ENCODE data around the gene MICALL2.

DNA sequence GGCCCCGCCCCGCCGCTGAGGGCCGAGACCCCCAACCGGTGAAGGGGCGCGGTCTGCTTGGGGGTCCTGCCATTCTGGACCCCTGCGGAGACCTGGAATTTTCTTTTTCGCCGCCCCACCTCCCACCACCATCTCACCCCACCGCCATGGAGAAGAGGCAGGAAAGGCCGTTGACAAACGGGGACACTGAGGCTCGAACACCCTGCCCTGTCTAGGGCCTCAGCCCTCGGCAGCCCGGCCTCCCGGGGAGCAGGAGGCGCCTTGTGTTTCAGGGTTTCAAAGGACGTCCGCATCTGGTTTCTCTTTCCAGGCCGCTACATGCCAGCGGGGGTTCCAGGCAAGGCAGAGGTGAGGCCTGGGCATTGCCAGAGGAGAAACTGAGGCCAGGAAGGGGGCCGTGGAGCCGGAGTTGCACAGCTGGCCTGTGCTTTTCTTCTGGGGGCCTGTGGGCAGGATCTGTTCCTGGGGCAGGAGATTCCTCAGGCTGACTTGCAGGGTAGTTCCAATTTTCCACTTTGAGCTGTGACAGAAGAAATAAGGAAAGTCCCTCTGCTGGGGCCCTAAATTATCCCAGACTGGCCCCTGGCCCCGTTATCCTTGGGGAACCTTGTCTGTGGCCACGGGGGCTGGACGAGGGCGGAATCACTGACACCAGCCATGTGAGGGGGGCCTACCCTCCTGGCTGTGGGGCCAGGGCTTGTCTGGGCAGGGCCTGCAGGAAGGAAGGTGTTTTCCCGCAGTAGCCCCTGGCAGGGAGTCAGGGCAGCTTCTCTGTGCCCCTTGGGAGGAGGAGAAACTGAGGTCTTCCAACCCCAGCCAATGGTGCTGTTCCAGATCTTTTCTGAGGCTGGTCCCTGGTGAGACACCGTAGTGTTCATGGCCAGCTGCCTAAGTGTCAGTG, 900 bp upstream of the MICALL2 start:
- no peak for TF ChIP-seq POLR2A (IDR thresholded peaks at IDR 0.05)
- TF ChIP-seq, protein P1, sequence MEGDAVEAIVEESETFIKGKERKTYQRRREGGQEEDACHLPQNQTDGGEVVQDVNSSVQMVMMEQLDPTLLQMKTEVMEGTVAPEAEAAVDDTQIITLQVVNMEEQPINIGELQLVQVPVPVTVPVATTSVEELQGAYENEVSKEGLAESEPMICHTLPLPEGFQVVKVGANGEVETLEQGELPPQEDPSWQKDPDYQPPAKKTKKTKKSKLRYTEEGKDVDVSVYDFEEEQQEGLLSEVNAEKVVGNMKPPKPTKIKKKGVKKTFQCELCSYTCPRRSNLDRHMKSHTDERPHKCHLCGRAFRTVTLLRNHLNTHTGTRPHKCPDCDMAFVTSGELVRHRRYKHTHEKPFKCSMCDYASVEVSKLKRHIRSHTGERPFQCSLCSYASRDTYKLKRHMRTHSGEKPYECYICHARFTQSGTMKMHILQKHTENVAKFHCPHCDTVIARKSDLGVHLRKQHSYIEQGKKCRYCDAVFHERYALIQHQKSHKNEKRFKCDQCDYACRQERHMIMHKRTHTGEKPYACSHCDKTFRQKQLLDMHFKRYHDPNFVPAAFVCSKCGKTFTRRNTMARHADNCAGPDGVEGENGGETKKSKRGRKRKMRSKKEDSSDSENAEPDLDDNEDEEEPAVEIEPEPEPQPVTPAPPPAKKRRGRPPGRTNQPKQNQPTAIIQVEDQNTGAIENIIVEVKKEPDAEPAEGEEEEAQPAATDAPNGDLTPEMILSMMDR (IDR thresholded peaks at IDR 0.05): no peak

Data from body of pancreas (tissue), 4 donors.